ENCODE results near the gene MLLT1. TPM values are rescaled to one million over a fixed set of nuclear protein-coding genes. Genes with fewer than 3 reads are reported as not detected.

Gene MLLT1
- total RNA-seq, 2 experiments from 2014 or later: 30.6 to 31.3 TPM

GRCh38 chr19:6227936-6228325, 51.8 kb downstream of the MLLT1 start:
- H3K4me3 Mint-ChIP-seq: no peak overlapping the region
- intact Hi-C loops (cut with micrococcal nuclease): no loop called here
- peaks cover 8% of the 10 kb centered on the region for H3K36me3 Mint-ChIP-seq (ENCODE audit: low read depth)
- DNase-seq: no peak
- H3K27me3 Mint-ChIP-seq (ENCODE audit: low read depth): no peaks in the 10 kb centered on the region
- CTCF ChIA-PET: no interaction called here
- no peak overlapping the region for H3K27ac Mint-ChIP-seq
- H3K4me1 Mint-ChIP-seq (ENCODE audit: low read depth): no peaks in the 10 kb centered on the region
- no peaks in the 10 kb centered on the region for H3K9me3 Mint-ChIP-seq

DNA sequence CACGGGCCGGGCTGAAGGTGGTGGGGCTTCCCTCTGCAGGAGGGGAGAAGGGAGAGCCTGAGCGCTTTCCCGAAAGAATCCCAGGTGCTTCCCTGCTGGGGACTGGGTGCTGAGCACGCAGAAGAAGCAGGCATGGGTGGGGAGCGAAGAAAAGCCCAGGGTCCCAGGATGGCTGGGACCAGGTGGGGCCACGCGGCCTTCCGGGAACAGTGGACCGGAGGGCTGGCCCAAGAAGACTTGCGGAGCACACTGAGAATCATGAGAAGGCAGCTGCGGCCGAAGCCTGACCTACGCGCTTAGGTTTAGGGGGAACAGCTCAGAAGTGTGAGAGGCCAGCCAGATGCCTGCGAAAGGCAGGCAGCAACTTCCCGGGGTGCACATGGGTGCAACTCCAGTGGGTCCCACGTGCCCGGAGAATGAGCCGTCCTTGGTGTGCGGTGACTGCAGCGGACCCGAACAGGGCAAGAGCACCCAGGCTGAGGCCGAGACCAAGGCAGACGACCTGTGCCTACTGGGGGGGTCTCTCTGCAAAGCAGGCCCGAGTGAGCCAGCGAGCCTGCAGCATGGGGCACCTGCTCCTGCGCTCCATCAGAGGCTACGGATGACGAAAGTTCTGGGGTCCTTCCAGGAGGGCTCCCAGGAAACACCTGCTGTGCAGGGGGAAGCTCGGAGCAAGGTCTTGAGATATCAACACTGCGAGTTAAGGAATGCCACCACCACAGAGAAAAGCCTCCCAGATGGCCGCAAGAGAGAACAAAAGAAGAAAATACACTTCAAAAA, 52.4 kb downstream of the MLLT1 start:
- Mint-ChIP-seq H3K27me3 (ENCODE audit: low read depth) (no peaks in the 10 kb centered on the region), H3K4me3 (no peak overlapping the region), H3K36me3 (ENCODE audit: low read depth) (peaks cover 8% of the 10 kb centered on the region), H3K4me1 (ENCODE audit: low read depth) (no peaks in the 10 kb centered on the region), H3K27ac (no peak overlapping the region), H3K9me3 (no peaks in the 10 kb centered on the region)
- DNase-seq: no peak
- CTCF ChIA-PET: no interaction called here
- intact Hi-C loops (cut with micrococcal nuclease): no loop called here

- no peaks in the 10 kb centered on the region for H3K9me3 Mint-ChIP-seq
- H3K4me1 Mint-ChIP-seq (ENCODE audit: low read depth): no peaks in the 10 kb centered on the region
- H3K27me3 Mint-ChIP-seq (ENCODE audit: low read depth): no peaks in the 10 kb centered on the region
- intact Hi-C loops (cut with micrococcal nuclease): no loop called here
- no peak for DNase-seq
- CTCF ChIA-PET: interaction anchor here (0.9 kb wide), 1 partner anchor 41 kb away, joined by 3 read pairs; no protein-coding TSS in a partner anchor
- no peak overlapping the region for H3K27ac Mint-ChIP-seq
- H3K36me3 Mint-ChIP-seq (ENCODE audit: low read depth): peaks cover 8% of the 10 kb centered on the region
- no peak overlapping the region for H3K4me3 Mint-ChIP-seq
Observed at GRCh38 chr19:6226444-6227155, 53.2 kb downstream of the MLLT1 start.

DNA sequence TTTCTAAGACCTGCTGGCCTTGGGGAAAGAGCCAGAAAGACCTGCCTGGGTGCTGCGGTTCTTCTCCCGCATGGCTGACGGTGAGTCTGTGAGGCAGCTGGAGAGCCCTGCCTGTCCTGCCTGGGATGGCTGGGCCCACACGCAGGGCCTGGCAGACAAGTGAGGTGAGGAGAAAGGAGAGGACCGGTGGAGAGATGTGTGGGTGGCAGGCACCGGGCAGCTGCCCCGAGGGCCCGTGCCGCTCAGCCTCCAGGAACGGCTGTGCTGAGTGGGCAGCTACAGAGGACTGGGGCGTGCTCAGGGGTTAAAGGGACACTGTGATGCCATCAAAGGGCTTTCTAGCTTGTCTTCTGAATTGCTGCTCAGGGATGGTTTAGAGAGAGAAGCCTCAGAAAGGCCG, 53.8 kb downstream of the MLLT1 start:
- DNase-seq: no peak
- Mint-ChIP-seq H3K4me1 (ENCODE audit: low read depth) (no peaks in the 10 kb centered on the region), H3K36me3 (ENCODE audit: low read depth) (peaks cover 8% of the 10 kb centered on the region)

GRCh38 chr19:6225232-6225865, 54.4 kb downstream of the MLLT1 start:
- Mint-ChIP-seq H3K36me3 (ENCODE audit: low read depth) (peaks cover 8% of the 10 kb centered on the region), H3K27ac (no peak overlapping the region)
- CTCF ChIA-PET: no interaction called here

More for the DNA sequence above, 53.8 kb downstream of the MLLT1 start:
- Mint-ChIP-seq H3K4me3 (no peak overlapping the region), H3K27me3 (ENCODE audit: low read depth) (no peaks in the 10 kb centered on the region), H3K9me3 (no peaks in the 10 kb centered on the region), H3K27ac (no peak overlapping the region)
- intact Hi-C loops (cut with micrococcal nuclease): no loop called here
- CTCF ChIA-PET: interaction anchor here (0.9 kb wide), 1 partner anchor 41 kb away, joined by 3 read pairs; no protein-coding TSS in a partner anchor

GRCh38 chr19:6224308-6224675, 55.5 kb downstream of the MLLT1 start:
- Mint-ChIP-seq H3K4me1 (ENCODE audit: low read depth) (no peaks in the 10 kb centered on the region), H3K9me3 (no peaks in the 10 kb centered on the region), H3K36me3 (ENCODE audit: low read depth) (peaks cover 4% of the 10 kb centered on the region), H3K4me3 (no peak overlapping the region), H3K27me3 (ENCODE audit: low read depth) (no peaks in the 10 kb centered on the region), H3K27ac (no peak overlapping the region)
- intact Hi-C loops (cut with micrococcal nuclease): no loop called here
- CTCF ChIA-PET: no interaction called here
- DNase-seq: no peak

More at GRCh38 chr19:6225232-6225865, 54.4 kb downstream of the MLLT1 start:
- no peaks in the 10 kb centered on the region for H3K9me3 Mint-ChIP-seq
- no peak for DNase-seq
- intact Hi-C loops (cut with micrococcal nuclease): no loop called here
- no peaks in the 10 kb centered on the region for H3K4me1 Mint-ChIP-seq (ENCODE audit: low read depth)
- H3K4me3 Mint-ChIP-seq: no peak overlapping the region
- no peaks in the 10 kb centered on the region for H3K27me3 Mint-ChIP-seq (ENCODE audit: low read depth)

DNA sequence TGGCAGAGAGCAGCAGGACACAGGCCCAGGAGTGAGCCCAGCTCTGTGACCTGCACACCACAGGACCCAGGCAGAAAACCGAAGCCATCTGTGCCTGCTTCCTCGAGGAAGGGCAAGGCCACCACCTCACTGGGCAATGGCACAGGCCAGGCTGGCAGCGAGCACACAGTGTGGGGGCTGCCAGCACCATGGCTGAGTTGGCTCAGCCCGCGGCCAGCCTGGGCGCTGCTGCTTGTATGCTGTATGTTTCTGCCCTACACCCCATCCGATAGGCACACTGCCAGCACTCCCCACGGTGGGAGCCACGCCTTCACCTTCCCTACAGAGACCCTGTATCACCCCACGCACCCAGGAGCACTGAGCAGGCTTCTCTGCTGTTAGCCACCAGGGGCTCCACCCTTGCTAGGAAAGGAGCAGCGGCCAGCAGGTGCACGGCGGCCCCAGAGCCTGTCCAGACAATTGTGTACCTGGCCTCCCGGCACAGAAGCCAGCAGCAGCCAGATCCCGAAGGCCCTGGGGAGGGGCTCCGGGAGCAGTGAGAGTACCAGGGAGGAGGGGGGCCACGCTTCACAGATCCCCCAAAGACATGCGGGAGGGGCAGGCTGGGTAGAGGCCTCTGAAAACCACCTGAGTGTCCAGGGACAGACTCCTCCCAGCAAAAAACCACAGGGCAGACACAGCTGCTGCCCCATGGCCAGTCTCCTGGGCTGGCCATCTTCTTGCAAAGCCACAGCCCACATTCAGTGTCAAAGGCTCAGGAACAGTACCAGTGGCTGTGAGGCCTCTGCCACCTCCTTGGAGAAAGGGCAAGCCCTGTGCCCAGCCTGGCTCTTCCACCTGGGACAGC, 56.1 kb downstream of the MLLT1 start:
- H3K36me3 Mint-ChIP-seq (ENCODE audit: low read depth): peaks cover 4% of the 10 kb centered on the region
- H3K9me3 Mint-ChIP-seq: no peaks in the 10 kb centered on the region
- H3K4me1 Mint-ChIP-seq (ENCODE audit: low read depth): no peaks in the 10 kb centered on the region
- no peak overlapping the region for H3K27ac Mint-ChIP-seq
- no peaks in the 10 kb centered on the region for H3K27me3 Mint-ChIP-seq (ENCODE audit: low read depth)
- H3K4me3 Mint-ChIP-seq: no peak overlapping the region
- intact Hi-C loops (cut with micrococcal nuclease): no loop called here
- no peak for DNase-seq
- CTCF ChIA-PET: no interaction called here

DNA sequence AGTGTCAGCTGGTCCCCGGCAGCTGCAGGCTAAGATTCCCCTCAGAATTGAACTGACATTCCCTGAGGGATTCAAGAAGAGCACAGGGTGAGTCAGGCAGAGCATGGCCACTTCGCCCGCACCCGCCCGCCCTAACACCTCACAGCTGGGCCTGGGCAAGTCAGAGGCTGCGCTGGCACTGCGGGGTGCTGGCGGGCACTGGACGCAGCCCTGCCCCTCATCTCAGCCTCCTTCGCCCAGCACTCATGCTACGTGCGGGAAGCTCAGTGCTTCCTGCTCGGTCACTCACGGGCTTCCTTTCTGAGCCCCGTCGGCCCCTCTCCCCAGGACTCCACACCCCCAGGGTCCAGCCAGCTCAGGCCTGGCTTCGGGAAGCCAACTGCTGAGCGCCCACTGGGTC, 56.9 kb downstream of the MLLT1 start:
- no peaks in the 10 kb centered on the region for H3K4me1 Mint-ChIP-seq (ENCODE audit: low read depth)
- intact Hi-C loops (cut with micrococcal nuclease): no loop called here
- no peaks in the 10 kb centered on the region for H3K27me3 Mint-ChIP-seq (ENCODE audit: low read depth)
- H3K9me3 Mint-ChIP-seq: no peaks in the 10 kb centered on the region
- H3K36me3 Mint-ChIP-seq (ENCODE audit: low read depth): peaks cover 4% of the 10 kb centered on the region
- H3K27ac Mint-ChIP-seq: no peak overlapping the region
- DNase-seq: no peak
- CTCF ChIA-PET: no interaction called here
- no peak overlapping the region for H3K4me3 Mint-ChIP-seq

GRCh38 chr19:6221878-6222746, 57.7 kb downstream of the MLLT1 start:
- Mint-ChIP-seq H3K4me1 (ENCODE audit: low read depth) (no peaks in the 10 kb centered on the region), H3K36me3 (ENCODE audit: low read depth) (peaks cover 4% of the 10 kb centered on the region), H3K4me3 (no peak overlapping the region), H3K27me3 (ENCODE audit: low read depth) (no peaks in the 10 kb centered on the region), H3K9me3 (no peaks in the 10 kb centered on the region), H3K27ac (no peak overlapping the region)
- DNase-seq: no peak
- CTCF ChIA-PET: interaction anchor here (0.6 to 0.7 kb wide), 2 partner anchors 30 to 71 kb away, joined by 4 read pairs; no protein-coding TSS in a partner anchor
- intact Hi-C loops (cut with micrococcal nuclease): no loop called here

GRCh38 chr19:6221220-6221877, 58.4 kb downstream of the MLLT1 start:
- intact Hi-C loops (cut with micrococcal nuclease): no loop called here
- no peak overlapping the region for H3K27ac Mint-ChIP-seq
- H3K4me3 Mint-ChIP-seq: no peak overlapping the region
- no peaks in the 10 kb centered on the region for H3K4me1 Mint-ChIP-seq (ENCODE audit: low read depth)
- CTCF ChIA-PET: interaction anchor here (0.7 kb wide), 1 partner anchor 30 kb away, joined by 4 read pairs; no protein-coding TSS in a partner anchor
- peaks cover 2% of the 10 kb centered on the region for H3K36me3 Mint-ChIP-seq (ENCODE audit: low read depth)
- no peak for DNase-seq
- H3K27me3 Mint-ChIP-seq (ENCODE audit: low read depth): no peaks in the 10 kb centered on the region
- no peaks in the 10 kb centered on the region for H3K9me3 Mint-ChIP-seq

All from activated naive CD4-positive, alpha-beta T cell treated with anti-CD3 and anti-CD28 coated beads for 36 hours (primary cell).